Osteoblast (primary cell): Measurements from ENCODE around the gene NAALAD2. TPM values are rescaled to one million over a fixed set of nuclear protein-coding genes. Genes with fewer than 3 reads are reported as not detected.

ENCODE experiments used
- DNase-seq: peaks from one replicate; pipeline ENCODE4 v3.0.0; 2011; ENCODE audit warnings: low spot score, mixed read lengths; ENCODE audit not compliant: insufficient read length; ENCODE audit errors: missing footprints
- H2AFZ ChIP-seq: 2 replicates; pipeline ENCODE4 v1.6.0; 2011; ENCODE audit warnings: mild to moderate bottlenecking, low read length
- H3K27ac ChIP-seq: 2 replicates; pipeline ENCODE4 v1.5.1; 2011; ENCODE audit warnings: mild to moderate bottlenecking, low read depth, low read length, moderate library complexity
- H3K27me3 ChIP-seq: 2 replicates; pipeline ENCODE4 v1.6.0; 2012; ENCODE audit warnings: mild to moderate bottlenecking, control low read depth, inconsistent platforms, low read length, moderate library complexity; ENCODE audit not compliant: insufficient read depth
- H3K36me3 ChIP-seq: 2 replicates; pipeline ENCODE4 v1.5.1; 2011; ENCODE audit warnings: mild to moderate bottlenecking, low read length, control low read depth, moderate library complexity; ENCODE audit not compliant: insufficient read depth
- H3K4me1 ChIP-seq: 2 replicates; pipeline ENCODE4 v1.5.1; 2011; ENCODE audit warnings: mild to moderate bottlenecking, low read length, control low read depth, moderate library complexity; ENCODE audit not compliant: insufficient read depth
- H3K4me2 ChIP-seq: 2 replicates; pipeline ENCODE4 v1.6.0; 2011; ENCODE audit warnings: mild to moderate bottlenecking, low read length; ENCODE audit not compliant: insufficient read depth
- H3K4me3 ChIP-seq: fragments of 200-600 bp; sonication (generic); 3 replicates; pipeline ENCODE4 v1.5.1; 2012; ENCODE audit warnings: mild to moderate bottlenecking, low read length, inconsistent platforms; ENCODE audit not compliant: insufficient read depth
- H3K79me2 ChIP-seq: 2 replicates; pipeline ENCODE4 v1.6.0; 2012; ENCODE audit warnings: mild to moderate bottlenecking, low read length, control low read depth, inconsistent platforms; ENCODE audit not compliant: insufficient read depth
- H3K9me3 ChIP-seq: 2 replicates; pipeline ENCODE4 v1.5.1; 2011; ENCODE audit warnings: low read depth, low read length, control low read depth
- H4K20me1 ChIP-seq: 2 replicates; pipeline ENCODE4 v1.6.0; 2012; ENCODE audit warnings: mild to moderate bottlenecking, low read length, control low read depth; ENCODE audit not compliant: insufficient read depth
- total RNA-seq: library from RNA; depleted of rRNA; stranded (reverse); fragments of >200 nt; gene quantifications from 2 replicates; pipeline ENCODE4 v1.2.3, GENCODE V29; 2012
- TF ChIP-seq, protein P1 (sequence below): IDR thresholded peaks from 2 replicates; pipeline ENCODE4 v1.5.1; 2011; ENCODE audit warnings: mild to moderate bottlenecking, low read depth, low read length, moderate library complexity; ENCODE audit errors: extremely low read depth

NAALAD2 gene
- total RNA-seq, 1 donor, result 1.8 TPM

DNA sequence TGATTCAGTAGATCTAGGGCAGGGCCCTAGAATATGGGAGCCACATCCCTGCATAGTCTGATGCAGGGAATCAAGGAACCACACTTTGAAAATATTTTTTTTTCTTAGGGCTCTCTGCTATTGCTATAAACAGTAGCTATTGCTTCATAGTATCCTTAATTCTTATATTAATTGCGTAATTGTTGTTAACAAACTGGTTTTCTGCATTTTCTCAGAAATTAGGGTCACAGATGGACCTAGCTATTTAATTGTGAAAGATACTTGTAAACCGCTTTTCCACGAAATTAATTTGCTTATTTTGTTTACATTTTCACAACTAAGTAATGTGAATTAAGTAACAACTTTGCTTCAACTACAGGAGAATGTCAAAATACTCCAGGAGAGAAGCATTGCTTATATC lies 34.1 kb downstream of the NAALAD2 start:
- Histone ChIP-seq H3K79me2 (no peaks in the 10 kb centered on the region), H3K27me3 (no peaks in the 10 kb centered on the region), H3K4me1 (no peaks in the 10 kb centered on the region), H3K27ac (no peak overlapping the region), H4K20me1 (no peaks in the 10 kb centered on the region), H3K4me3 (no peak overlapping the region), H2AFZ (no peak overlapping the region), H3K9me3 (no peaks in the 10 kb centered on the region), H3K4me2 (no peak overlapping the region), H3K36me3 (no peaks in the 10 kb centered on the region)
- DNase-seq, result no peak
- TF ChIP-seq, protein P1, sequence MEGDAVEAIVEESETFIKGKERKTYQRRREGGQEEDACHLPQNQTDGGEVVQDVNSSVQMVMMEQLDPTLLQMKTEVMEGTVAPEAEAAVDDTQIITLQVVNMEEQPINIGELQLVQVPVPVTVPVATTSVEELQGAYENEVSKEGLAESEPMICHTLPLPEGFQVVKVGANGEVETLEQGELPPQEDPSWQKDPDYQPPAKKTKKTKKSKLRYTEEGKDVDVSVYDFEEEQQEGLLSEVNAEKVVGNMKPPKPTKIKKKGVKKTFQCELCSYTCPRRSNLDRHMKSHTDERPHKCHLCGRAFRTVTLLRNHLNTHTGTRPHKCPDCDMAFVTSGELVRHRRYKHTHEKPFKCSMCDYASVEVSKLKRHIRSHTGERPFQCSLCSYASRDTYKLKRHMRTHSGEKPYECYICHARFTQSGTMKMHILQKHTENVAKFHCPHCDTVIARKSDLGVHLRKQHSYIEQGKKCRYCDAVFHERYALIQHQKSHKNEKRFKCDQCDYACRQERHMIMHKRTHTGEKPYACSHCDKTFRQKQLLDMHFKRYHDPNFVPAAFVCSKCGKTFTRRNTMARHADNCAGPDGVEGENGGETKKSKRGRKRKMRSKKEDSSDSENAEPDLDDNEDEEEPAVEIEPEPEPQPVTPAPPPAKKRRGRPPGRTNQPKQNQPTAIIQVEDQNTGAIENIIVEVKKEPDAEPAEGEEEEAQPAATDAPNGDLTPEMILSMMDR, result no peak

DNA sequence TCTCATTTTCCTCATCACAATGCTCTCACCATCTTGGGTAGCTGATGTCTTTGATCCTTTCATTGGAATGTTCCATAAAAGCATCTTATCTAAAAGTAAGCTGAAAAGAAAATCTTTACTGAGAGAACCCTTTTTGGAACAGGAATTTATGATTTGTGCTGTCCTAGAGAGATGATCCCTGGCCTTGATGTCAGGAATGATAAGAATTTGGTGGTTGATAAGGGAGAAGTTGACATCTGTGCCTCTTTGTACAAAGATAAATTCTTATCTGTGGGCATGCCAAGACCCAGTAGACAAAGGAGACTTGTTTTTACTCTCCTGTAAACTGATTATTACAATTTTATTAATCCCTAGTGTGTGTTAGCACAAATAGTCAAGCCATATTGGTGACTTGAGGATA lies 36.9 kb downstream of the NAALAD2 start:
- no peak for DNase-seq
- Histone ChIP-seq H3K4me1 (no peaks in the 10 kb centered on the region), H4K20me1 (no peaks in the 10 kb centered on the region), H2AFZ (no peak overlapping the region), H3K27me3 (no peaks in the 10 kb centered on the region), H3K79me2 (no peaks in the 10 kb centered on the region), H3K9me3 (no peaks in the 10 kb centered on the region), H3K27ac (no peak overlapping the region), H3K36me3 (no peaks in the 10 kb centered on the region), H3K4me2 (no peak overlapping the region), H3K4me3 (no peak overlapping the region)
- TF ChIP-seq, protein P1, result no peak

DNA sequence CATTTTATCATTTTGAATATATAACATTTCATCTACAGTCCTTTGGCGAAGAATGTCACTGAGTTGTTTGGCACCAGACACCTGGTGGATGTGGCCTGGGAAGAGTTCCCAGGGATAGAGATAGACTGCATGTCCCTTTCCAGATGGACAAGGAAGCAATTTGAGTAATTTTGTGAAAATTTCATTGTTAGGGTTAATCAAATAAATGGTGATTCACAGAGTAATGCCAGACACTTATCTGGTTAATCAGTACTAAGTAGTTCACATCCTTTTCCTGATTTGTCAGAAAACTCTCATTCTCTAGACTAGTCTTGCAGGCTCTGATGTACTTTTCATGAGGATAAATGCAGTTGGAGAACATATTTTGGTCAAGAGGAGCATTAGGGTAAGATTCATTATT lies 41.6 kb downstream of the NAALAD2 start:
- Histone ChIP-seq H3K27ac (no peak overlapping the region), H3K4me1 (no peaks in the 10 kb centered on the region), H3K36me3 (no peaks in the 10 kb centered on the region), H3K27me3 (no peaks in the 10 kb centered on the region), H3K79me2 (no peaks in the 10 kb centered on the region), H3K4me2 (no peak overlapping the region), H3K9me3 (no peaks in the 10 kb centered on the region), H2AFZ (no peak overlapping the region), H4K20me1 (no peaks in the 10 kb centered on the region), H3K4me3 (no peak overlapping the region)
- DNase-seq, result no peak
- TF ChIP-seq, protein P1, result no peak

DNA sequence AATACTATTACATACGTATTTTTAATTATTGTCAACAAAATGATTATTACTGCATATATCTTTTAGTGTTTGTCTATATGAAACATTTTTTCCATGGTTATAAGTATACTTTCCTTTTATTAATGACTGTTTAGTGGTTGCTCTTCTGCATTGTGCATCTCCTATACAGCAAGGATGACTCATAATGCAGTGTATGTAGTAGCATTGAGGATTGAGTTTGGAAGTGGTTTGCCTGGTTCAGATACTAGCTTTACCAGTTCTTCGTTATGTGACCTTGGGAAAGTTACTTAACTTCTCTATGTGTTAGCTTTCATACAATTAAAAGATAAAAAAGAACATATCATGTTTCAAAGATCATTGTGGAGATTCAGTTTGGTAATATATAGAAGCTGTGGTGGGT lies 44.3 kb downstream of the NAALAD2 start:
- H3K9me3 ChIP-seq, result no peaks in the 10 kb centered on the region
- no peak overlapping the region for H3K27ac ChIP-seq
- no peaks in the 10 kb centered on the region for H3K27me3 ChIP-seq
- H3K4me2 ChIP-seq, result no peak overlapping the region
- no peak overlapping the region for H3K4me3 ChIP-seq
- H3K79me2 ChIP-seq, result no peaks in the 10 kb centered on the region
- no peak overlapping the region for H2AFZ ChIP-seq
- TF ChIP-seq, protein P1, result no peak
- H3K4me1 ChIP-seq, result no peaks in the 10 kb centered on the region
- no peaks in the 10 kb centered on the region for H4K20me1 ChIP-seq
- H3K36me3 ChIP-seq, result no peaks in the 10 kb centered on the region
- DNase-seq, result no peak
